ENCODE measurements around the gene CLDN10. TPM values are rescaled to one million over a fixed set of nuclear protein-coding genes. Genes with fewer than 3 reads are reported as not detected.

The CLDN10 gene
- total RNA-seq, 1 experiment from 2014 or later, result 10.5 TPM

DNA sequence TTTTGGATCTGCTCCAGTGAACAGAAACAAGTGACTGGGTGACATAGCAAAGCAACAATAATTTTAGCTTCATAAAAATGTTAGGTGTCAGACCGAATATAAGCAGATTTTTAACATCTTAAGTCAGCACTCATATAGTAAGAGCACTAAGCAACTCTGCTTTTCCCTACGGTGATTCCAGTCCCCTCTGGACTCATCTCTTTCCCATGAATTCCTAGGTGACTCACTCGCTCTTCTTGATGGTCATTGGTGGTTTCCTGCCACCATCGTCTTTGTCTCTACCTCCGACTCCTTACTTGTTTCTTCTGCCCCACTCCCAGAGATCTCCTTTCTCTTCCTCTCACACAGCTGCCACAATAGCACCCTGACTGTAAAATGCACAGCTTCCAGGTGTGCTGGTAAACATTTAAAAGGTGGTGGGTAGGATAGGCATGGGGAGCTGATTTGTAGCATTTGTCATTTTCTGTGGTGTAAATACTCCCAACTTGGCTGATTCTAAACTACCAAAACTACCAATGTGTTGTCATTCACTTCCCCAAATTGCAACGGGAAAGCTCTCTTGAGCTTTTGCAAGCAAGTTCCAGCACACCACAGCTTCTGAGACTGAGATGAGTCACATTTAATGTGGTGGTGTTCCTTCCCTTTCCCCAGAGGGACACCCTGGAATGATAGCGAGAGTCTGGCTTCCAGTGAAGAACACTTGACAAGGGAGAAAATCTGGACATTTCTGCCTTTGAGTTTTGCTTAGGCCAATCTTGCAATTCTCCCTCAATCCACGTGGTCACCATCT, 42.8 kb upstream of the CLDN10 start:
- ATAC-seq, result peak; percentile 73; the same call in 1 of the 2 replicates
- H3K36me3 ChIP-seq (ENCODE audit: control insufficient read depth, insufficient read depth, low read length), result no peaks in the 10 kb centered on the region
- intact Hi-C loops (cut with micrococcal nuclease; ENCODE audit: unreplicated experiment) (no loop called here), in situ Hi-C loops (cut with HindIII; ENCODE audit: low pct_unique_long_range_greater_than_20kb, low sequenced_read_pairs) (no loop called here)
- ChIA-PET POLR2A (interaction anchor here (0.6 kb wide), 1 partner anchor 151 kb away, joined by 3 read pairs; no protein-coding TSS in a partner anchor), CTCF (no interaction called here)
- BruUV-seq (replicated peaks), result no TSS peak
- H3K27me3 ChIP-seq (ENCODE audit: control insufficient read depth, insufficient read depth, low read length), result no peaks in the 10 kb centered on the region
- no peaks in the 10 kb centered on the region; the same call in 1 of the 2 replicates for H3K4me1 ChIP-seq (ENCODE audit: control insufficient read depth, insufficient read depth, low read length)
- no peak for DNase-seq (ENCODE audit: low read depth, low spot score)
- H3K9me3 ChIP-seq (ENCODE audit: control insufficient read depth, insufficient read depth, low read depth, low read length), result no peaks in the 10 kb centered on the region
- no peak overlapping the region for H3K4me3 ChIP-seq (ENCODE audit: low read depth in 2 of 2, low read length in 2 of 2)
- TF ChIP-seq SIN3A (IDR thresholded peaks at IDR 0.05; ENCODE audit: borderline replicate concordance, insufficient read depth, low read depth, low read length), result no peak
- no peak overlapping the region for H3K27ac ChIP-seq (ENCODE audit: low read length)

DNA sequence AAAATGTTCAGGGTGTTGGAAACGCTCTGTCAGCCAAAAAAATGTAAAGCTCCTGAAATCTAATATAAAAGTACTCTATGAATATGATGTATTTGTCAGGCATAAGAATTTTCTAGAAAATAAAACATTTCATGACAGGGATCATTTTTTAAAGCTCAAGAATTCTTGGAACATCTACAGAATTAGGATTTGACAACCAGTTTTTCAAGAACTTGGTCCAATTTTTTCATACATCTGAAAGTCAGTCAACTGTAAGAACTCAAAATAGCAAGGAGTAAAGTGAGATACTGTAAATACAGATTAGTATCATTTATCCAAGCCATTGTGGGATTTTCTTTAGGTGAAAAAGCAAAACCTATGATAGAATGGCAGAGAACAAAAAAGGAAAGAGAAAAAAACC, 41.6 kb upstream of the CLDN10 start:
- intact Hi-C loops (cut with micrococcal nuclease; ENCODE audit: unreplicated experiment), result no loop called here
- Histone ChIP-seq H3K9me3 (ENCODE audit: control insufficient read depth, insufficient read depth, low read depth, low read length) (no peaks in the 10 kb centered on the region), H3K4me1 (ENCODE audit: control insufficient read depth, insufficient read depth, low read length) (no peaks in the 10 kb centered on the region; the same call in 1 of the 2 replicates), H3K27ac (ENCODE audit: low read length) (no peak overlapping the region), H3K27me3 (ENCODE audit: control insufficient read depth, insufficient read depth, low read length) (no peaks in the 10 kb centered on the region), H3K4me3 (ENCODE audit: low read depth in 2 of 2, low read length in 2 of 2) (no peak overlapping the region), H3K36me3 (ENCODE audit: control insufficient read depth, insufficient read depth, low read length) (no peaks in the 10 kb centered on the region)
- DNase-seq (ENCODE audit: low read depth, low spot score) (no peak), ATAC-seq (no peak)
- no TSS peak for BruUV-seq (replicated peaks)
- in situ Hi-C loops (cut with HindIII; ENCODE audit: low pct_unique_long_range_greater_than_20kb, low sequenced_read_pairs), result no loop called here
- POLR2A ChIA-PET, result no interaction called here
- TF ChIP-seq TCF7L2 (IDR thresholded peaks at IDR 0.05; ENCODE audit: low read depth, low read length), result no peak
- TF ChIP-seq, protein P1, sequence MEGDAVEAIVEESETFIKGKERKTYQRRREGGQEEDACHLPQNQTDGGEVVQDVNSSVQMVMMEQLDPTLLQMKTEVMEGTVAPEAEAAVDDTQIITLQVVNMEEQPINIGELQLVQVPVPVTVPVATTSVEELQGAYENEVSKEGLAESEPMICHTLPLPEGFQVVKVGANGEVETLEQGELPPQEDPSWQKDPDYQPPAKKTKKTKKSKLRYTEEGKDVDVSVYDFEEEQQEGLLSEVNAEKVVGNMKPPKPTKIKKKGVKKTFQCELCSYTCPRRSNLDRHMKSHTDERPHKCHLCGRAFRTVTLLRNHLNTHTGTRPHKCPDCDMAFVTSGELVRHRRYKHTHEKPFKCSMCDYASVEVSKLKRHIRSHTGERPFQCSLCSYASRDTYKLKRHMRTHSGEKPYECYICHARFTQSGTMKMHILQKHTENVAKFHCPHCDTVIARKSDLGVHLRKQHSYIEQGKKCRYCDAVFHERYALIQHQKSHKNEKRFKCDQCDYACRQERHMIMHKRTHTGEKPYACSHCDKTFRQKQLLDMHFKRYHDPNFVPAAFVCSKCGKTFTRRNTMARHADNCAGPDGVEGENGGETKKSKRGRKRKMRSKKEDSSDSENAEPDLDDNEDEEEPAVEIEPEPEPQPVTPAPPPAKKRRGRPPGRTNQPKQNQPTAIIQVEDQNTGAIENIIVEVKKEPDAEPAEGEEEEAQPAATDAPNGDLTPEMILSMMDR (IDR thresholded peaks at IDR 0.05), result no peak
- TF ChIP-seq POLR2AphosphoS5 (IDR thresholded peaks at IDR 0.05; ENCODE audit: low read depth, low read length), result no peak
- TF ChIP-seq, protein P2, sequence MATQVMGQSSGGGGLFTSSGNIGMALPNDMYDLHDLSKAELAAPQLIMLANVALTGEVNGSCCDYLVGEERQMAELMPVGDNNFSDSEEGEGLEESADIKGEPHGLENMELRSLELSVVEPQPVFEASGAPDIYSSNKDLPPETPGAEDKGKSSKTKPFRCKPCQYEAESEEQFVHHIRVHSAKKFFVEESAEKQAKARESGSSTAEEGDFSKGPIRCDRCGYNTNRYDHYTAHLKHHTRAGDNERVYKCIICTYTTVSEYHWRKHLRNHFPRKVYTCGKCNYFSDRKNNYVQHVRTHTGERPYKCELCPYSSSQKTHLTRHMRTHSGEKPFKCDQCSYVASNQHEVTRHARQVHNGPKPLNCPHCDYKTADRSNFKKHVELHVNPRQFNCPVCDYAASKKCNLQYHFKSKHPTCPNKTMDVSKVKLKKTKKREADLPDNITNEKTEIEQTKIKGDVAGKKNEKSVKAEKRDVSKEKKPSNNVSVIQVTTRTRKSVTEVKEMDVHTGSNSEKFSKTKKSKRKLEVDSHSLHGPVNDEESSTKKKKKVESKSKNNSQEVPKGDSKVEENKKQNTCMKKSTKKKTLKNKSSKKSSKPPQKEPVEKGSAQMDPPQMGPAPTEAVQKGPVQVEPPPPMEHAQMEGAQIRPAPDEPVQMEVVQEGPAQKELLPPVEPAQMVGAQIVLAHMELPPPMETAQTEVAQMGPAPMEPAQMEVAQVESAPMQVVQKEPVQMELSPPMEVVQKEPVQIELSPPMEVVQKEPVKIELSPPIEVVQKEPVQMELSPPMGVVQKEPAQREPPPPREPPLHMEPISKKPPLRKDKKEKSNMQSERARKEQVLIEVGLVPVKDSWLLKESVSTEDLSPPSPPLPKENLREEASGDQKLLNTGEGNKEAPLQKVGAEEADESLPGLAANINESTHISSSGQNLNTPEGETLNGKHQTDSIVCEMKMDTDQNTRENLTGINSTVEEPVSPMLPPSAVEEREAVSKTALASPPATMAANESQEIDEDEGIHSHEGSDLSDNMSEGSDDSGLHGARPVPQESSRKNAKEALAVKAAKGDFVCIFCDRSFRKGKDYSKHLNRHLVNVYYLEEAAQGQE (IDR thresholded peaks at IDR 0.05; ENCODE audit: insufficient read depth in 1 of 2, low read depth in 2 of 2, low read length in 1 of 2), result no peak
- TF ChIP-seq SIN3A (IDR thresholded peaks at IDR 0.05; ENCODE audit: borderline replicate concordance, insufficient read depth, low read depth, low read length), result no peak
- CTCF ChIA-PET, result no interaction called here

DNA sequence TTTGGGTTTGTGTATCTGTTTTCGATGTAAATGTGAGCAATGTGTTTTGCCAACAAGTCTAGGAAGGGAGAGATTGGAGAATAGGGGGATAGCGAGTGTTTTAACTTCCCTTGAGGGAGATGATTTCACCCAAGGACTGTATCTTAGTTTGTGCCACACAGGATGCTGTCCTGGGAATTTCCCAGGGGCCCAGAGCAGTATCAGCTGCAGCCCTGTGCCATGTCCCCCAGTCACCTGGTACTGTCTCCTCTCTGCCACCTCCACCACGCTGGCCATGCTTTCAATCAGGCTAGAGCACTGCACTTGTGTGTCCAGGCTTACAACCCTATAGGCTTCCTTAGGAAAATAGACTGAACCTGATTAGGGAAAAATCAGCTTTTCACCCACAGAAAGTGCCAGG, 40.1 kb upstream of the CLDN10 start:
- H3K27ac ChIP-seq (ENCODE audit: low read length), result no peak overlapping the region
- ChIA-PET CTCF (no interaction called here), POLR2A (no interaction called here)
- in situ Hi-C loops (cut with HindIII; ENCODE audit: low pct_unique_long_range_greater_than_20kb, low sequenced_read_pairs) (no loop called here), intact Hi-C loops (cut with micrococcal nuclease; ENCODE audit: unreplicated experiment) (no loop called here)
- H3K9me3 ChIP-seq (ENCODE audit: control insufficient read depth, insufficient read depth, low read depth, low read length), result no peaks in the 10 kb centered on the region
- no peaks in the 10 kb centered on the region for H3K27me3 ChIP-seq (ENCODE audit: control insufficient read depth, insufficient read depth, low read length)
- TF ChIP-seq SIN3A (IDR thresholded peaks at IDR 0.05; ENCODE audit: borderline replicate concordance, insufficient read depth, low read depth, low read length) (no peak), POLR2AphosphoS5 (IDR thresholded peaks at IDR 0.05; ENCODE audit: low read depth, low read length) (no peak), TCF7L2 (IDR thresholded peaks at IDR 0.05; ENCODE audit: low read depth, low read length) (no peak)
- TF ChIP-seq, protein P1 (IDR thresholded peaks at IDR 0.05), result no peak
- TF ChIP-seq, protein P2 (IDR thresholded peaks at IDR 0.05; ENCODE audit: insufficient read depth in 1 of 2, low read depth in 2 of 2, low read length in 1 of 2), result no peak
- BruUV-seq (replicated peaks), result no TSS peak
- DNase-seq (ENCODE audit: low read depth, low spot score) (no peak), ATAC-seq (no peak)
- H3K4me1 ChIP-seq (ENCODE audit: control insufficient read depth, insufficient read depth, low read length), result no peaks in the 10 kb centered on the region; the same call in 1 of the 2 replicates
- H3K36me3 ChIP-seq (ENCODE audit: control insufficient read depth, insufficient read depth, low read length), result no peaks in the 10 kb centered on the region
- no peak overlapping the region for H3K4me3 ChIP-seq (ENCODE audit: low read depth in 2 of 2, low read length in 2 of 2)
